AG04450 (cell line): ENCODE data around the gene LMOD3. TPM values are rescaled to one million over a fixed set of nuclear protein-coding genes. Genes with fewer than 3 reads are reported as not detected.

Experiments used
- CTCF ChIA-PET: fragments of 300-600, 350-600 bp; formaldehyde crosslinking; extraction: SDS; loops from one replicate; lab custom pipeline; 2022; ENCODE audit warnings: antibody characterized with exemption, inconsistent platforms; lab: Charles Lee
- POLR2A ChIA-PET: fragments of 350-600 bp; formaldehyde crosslinking; extraction: SDS; loops from one replicate; lab custom pipeline; 2021; ENCODE audit warnings: antibody characterized with exemption, inconsistent platforms; lab: Yijun Ruan, JAX
- DNase-seq: peaks from one replicate; pipeline ENCODE4 v3.0.0-alpha.2; 2011; ENCODE audit warnings: low read depth, low spot score
- H3K27ac ChIP-seq: one replicate; pipeline ENCODE4 v1.5.1; 2012; ENCODE audit warnings: low read depth, low read length, control low read depth
- H3K27me3 ChIP-seq: one replicate; pipeline ENCODE4 v1.6.0; 2012; ENCODE audit warnings: low read length; ENCODE audit not compliant: control insufficient read depth, insufficient read depth
- H3K4me3 ChIP-seq: 2 replicates; pipeline ENCODE4 v1.5.1; 2011; ENCODE audit warnings: mild to moderate bottlenecking, low read depth, low read length, control low read depth
- H3K9me3 ChIP-seq: 2 replicates; pipeline ENCODE4 v1.5.1; 2012; ENCODE audit warnings: low read length; ENCODE audit not compliant: control insufficient read depth, insufficient read depth
- polyA plus RNA-seq: library from polyadenylated mRNA; depleted of rRNA; stranded (reverse); fragments of >200 nt; gene quantifications from 2 replicates; pipeline ENCODE4 v1.2.3, GENCODE V29; 2011
- TF ChIP-seq, protein P1 (sequence below): IDR thresholded peaks from 2 replicates; pipeline ENCODE4 v1.5.1; 2011; ENCODE audit warnings: low read depth, low read length, control low read depth, inconsistent platforms

The LMOD3 gene
- polyA plus RNA-seq, 1 experiment: not detected

DNA sequence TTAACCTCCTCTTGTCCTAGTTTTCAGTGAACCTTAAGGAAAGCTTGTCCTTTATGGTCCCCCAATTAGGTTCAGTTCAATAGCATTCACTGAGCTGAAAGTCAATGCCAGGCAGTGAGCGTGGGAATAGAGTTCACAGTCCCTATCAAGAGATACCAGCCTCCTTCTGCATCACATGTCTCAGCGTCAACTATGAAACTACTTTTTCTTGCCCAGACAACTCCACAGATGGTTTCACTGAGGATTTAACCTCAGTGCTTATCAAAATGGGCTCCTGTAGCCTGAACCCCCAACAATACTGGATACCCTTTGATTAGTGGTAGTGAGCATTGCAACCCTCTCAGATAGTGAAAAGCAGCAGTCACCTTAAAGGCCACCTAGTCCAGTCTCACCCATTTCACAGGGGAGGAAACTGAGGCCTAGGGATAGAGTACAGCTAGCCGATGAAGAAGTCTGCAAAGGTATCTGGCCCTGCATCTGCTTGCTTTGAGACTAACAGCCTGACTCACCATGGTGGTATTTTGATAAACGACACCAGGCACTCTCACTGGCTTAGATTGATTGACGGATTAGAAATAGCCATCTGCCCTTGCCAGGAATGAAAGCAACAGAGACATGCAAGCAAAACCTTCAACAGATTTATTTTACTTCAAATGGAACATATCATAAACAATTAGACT, 40.7 kb downstream of the LMOD3 start:
- ChIA-PET POLR2A (interaction anchor here (0.6 kb wide), 1 partner anchor 757 kb away, joined by 3 read pairs; no protein-coding TSS in a partner anchor), CTCF (no interaction called here)
- TF ChIP-seq, protein P1, sequence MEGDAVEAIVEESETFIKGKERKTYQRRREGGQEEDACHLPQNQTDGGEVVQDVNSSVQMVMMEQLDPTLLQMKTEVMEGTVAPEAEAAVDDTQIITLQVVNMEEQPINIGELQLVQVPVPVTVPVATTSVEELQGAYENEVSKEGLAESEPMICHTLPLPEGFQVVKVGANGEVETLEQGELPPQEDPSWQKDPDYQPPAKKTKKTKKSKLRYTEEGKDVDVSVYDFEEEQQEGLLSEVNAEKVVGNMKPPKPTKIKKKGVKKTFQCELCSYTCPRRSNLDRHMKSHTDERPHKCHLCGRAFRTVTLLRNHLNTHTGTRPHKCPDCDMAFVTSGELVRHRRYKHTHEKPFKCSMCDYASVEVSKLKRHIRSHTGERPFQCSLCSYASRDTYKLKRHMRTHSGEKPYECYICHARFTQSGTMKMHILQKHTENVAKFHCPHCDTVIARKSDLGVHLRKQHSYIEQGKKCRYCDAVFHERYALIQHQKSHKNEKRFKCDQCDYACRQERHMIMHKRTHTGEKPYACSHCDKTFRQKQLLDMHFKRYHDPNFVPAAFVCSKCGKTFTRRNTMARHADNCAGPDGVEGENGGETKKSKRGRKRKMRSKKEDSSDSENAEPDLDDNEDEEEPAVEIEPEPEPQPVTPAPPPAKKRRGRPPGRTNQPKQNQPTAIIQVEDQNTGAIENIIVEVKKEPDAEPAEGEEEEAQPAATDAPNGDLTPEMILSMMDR: no peak
- no peaks in the 10 kb centered on the region for H3K27me3 ChIP-seq
- H3K9me3 ChIP-seq: no peaks in the 10 kb centered on the region
- no peak overlapping the region for H3K4me3 ChIP-seq
- no peak overlapping the region for H3K27ac ChIP-seq
- DNase-seq: no peak

DNA sequence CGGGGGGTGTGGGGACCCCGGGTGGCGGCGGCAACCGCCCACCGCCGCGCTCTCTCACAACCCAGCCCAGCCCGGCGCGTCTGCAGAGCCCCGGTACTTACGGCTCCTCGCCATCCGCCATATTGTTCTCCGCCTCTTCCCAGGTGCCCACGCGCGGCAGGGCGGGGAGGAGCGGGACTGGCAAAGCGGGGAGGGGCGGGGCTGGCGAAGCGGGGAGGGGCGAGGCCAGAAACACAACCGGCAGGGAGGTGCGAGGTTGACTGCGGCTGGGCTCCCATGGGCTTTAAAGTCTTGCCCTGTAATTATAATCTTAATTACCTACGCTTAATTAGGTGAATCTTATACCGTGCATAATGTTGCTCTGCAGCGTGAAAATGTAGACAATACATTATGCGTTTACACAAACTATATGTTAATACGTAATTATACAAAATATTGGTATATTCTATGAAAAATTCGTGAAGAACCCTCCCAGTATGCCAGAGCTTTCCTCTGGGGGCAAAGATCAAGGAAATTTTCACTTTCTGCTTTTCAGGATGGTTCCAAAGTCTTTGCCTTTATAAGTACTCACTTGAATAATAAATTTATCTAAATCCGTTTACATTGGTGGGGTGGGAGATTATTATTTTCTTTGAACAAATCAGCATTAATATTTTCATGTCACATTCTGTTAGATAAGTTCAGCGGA, 42.0 kb downstream of the LMOD3 start, which contains the start of gene UBA3:
Gene UBA3, minus strand, starts transcription at position 133 of the 688 bp plus-strand sequence. Its CDS starts 12 bp downstream, at position 121.
- no peaks in the 10 kb centered on the region for H3K27me3 ChIP-seq
- DNase-seq: no peak
- H3K9me3 ChIP-seq: no peaks in the 10 kb centered on the region
- peak within 1 kb of the TSS; percentile 82 for H3K4me3 ChIP-seq
- POLR2A ChIA-PET: no interaction called here
- no peak within 1 kb of the TSS for H3K27ac ChIP-seq
- CTCF ChIA-PET: no interaction called here
- TF ChIP-seq, protein P1: no peak

DNA sequence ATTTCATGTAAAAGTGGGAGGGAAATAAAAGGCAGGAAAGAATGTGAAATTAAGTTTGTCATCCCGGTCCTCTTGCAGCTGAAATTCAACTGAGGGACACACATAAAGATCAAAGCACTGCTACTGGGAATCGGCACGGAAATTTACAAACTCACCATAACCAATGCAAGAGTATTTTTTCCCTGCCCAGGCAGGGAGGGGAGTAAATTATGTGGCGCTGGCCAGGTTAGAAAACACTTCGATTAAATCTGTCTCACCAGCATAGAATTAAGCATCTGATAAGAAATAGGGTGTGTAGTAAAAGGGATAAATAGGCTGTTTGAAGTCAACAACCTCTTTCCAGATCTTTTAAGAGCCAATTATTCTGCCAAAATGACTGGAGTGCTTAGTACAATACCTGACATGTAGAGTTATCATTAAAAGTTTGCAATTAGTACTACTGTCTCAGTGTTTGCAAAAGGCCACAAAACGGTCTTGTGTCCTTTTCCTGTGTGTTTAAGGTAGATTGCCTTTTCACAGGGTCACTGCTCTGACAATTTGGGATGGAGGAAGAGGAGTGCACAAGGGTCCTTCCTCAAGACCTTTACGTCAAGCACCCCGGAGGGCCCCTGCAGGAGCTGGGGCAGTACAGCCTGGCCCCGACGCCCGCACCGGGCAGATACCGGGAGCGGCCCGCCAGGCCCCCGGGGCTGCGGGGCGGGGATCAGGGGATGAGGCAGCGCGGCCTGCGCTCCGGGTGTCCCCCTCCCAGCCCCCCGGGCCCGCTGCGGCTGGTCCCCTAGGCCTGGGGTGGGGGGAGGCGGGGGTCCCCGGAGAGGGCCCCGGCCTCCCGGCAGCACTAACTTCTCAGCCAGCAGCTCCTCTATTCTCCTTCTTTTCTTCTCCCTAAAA, 42.9 kb downstream of the LMOD3 start:
- no peaks in the 10 kb centered on the region for H3K9me3 ChIP-seq
- TF ChIP-seq, protein P1: no peak
- no peak for DNase-seq
- H3K27me3 ChIP-seq: no peaks in the 10 kb centered on the region
- POLR2A ChIA-PET: no interaction called here
- peak overlapping the region; percentile 82 for H3K4me3 ChIP-seq
- no peak overlapping the region for H3K27ac ChIP-seq
- CTCF ChIA-PET: no interaction called here

DNA sequence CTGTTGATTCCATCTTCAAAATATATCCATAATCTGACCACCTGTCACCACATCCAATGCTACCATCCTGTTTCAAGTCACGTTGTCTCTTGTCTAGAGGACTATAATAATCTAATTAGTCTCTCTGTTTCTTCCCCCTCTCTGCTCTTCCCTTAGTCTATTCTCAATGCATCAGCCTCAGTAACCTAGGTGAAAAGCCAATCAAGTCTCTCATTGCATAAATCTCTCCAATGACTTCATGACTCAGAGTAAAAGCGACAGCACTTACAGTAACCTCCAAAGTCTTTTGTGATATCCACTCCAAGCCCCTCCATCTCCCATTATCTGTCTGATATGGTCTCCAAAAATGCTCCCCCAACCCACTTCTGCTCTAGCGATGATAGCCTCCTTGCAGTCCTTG, 49.5 kb downstream of the LMOD3 start:
- Histone ChIP-seq H3K9me3 (no peaks in the 10 kb centered on the region), H3K27me3 (no peaks in the 10 kb centered on the region), H3K27ac (no peak overlapping the region), H3K4me3 (no peak overlapping the region)
- POLR2A ChIA-PET: no interaction called here
- TF ChIP-seq, protein P1: no peak
- CTCF ChIA-PET: no interaction called here
- DNase-seq: no peak
